Measurements from ENCODE around the gene CDK5RAP2.
A peak's percentile ranks its signal among the peaks of the same experiment; 100 is the strongest.
"Not testable (repeated sequence)": the region's sequence is repeated elsewhere in the genome, so short reads cannot be mapped to it uniquely, and the experiment has no call there.

The CDK5RAP2 gene

GRCh38 chr9:120515996-120516395 lies 64.0 kb downstream of the CDK5RAP2 start:
- not testable (repeated sequence) for DNase-seq

DNA sequence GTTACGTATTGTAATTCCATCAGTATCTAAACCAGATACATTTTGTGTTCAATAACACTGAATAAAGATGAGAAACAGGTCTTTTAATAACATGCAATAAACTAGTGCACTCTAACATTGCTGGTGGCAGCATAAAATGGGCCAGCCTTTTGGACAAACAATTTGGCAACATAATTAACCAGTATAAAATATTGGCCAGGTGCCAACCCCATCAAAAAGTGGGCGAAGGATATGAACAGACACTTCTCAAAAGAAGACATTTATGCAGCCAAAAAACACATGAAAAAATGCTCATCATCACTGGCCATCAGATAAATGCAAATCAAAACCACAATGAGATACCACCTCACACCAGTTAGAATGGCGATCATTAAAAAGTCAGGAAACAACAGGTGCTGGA lies 64.5 kb downstream of the CDK5RAP2 start:
- DNase-seq = not testable (repeated sequence)

GRCh38 chr9:120514405-120514804 lies 65.6 kb downstream of the CDK5RAP2 start:
- DNase-seq = peak in 1 of 56 donors; percentile 1

GRCh38 chr9:120513825-120514396 lies 66.1 kb downstream of the CDK5RAP2 start:
- no peak for DNase-seq

DNA sequence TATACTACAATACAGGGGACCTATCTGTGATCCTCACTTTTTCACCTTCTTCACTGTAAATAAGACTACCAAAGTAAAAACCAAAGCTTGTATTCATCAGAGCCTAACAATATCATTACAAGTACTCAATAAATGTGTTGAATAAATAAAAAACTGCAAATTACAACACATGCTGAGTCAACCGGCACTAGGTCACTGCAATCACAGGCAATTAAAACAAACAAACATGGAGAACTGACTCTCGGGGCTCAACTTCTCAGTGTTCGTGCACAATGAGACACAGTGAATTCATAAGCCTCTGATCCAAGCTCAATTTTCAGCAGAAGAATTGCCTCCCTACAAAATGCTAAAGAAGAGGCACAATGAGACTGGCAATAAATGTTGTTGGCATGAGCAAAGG lies 69.2 kb downstream of the CDK5RAP2 start:
- DNase-seq = no peak

DNA sequence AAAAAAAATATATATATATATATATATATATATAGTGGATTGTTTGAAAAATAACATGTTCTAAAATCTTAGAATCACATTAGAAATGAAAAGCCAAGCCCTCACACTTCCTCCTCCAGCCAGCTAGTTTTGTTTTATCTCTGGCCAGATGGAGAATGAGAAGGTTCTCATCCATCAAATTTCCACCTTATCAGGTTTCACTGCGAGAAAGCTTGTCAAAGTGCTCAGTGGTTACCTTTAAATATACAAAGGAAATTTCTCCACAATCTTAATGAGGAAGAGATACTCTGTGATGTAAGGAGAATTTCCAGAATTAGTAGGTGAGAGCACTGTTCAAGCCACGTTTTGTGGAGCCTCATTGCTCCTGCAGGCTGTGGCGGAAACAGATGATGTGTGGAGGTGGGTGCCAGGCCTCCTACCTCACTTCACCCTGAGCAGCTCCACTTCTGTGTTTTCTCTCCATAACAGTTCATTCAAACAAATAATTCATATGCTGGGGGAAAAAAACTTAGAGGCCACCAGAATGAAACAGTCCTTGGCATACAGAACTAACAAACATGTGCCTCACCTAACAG lies 71.9 kb downstream of the CDK5RAP2 start:
- peak in 9 of 56 donors; percentile 5 to 45 (median 9) for DNase-seq

GRCh38 chr9:120505186-120505585 lies 74.8 kb downstream of the CDK5RAP2 start:
- DNase-seq = no peak

DNA sequence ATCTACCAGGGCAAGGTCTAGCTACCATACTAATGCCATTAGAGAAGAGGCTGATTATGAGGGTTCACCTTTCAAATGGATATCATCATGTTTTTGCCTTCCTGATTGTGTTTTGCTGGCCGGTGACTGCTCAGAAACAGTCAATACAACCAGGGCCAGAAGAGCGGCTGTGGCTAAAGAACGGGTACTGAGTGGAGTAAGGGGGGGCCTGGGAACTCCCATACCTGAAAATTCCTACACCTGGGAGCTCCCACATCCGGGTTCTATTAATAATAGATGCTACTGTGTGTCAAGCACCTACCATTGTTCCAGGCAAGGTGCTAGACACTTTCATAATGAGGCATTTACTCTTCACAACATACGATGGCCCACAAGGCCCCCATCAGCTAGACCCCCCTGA lies 79.2 kb downstream of the CDK5RAP2 start:
- no peak for DNase-seq

DNA sequence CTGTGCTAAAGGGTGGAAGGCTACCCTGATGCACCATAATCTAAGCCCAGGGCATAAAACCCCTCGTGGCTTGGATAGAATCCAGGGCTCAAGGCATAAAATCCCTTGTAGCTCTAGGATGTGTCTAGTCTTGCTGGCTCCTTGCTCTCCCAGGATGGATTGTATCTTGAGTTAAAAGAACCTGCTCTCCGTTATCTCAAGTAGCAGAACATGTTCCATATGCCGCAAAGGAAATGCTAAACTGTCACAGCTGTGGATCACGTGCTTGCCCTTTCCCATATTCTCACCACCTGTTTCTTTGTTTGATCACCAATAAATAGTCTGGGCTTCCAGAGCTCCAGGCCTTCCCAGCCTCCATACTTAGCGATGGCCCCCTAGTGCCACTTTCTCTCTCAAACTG lies 82.1 kb downstream of the CDK5RAP2 start:
- not testable (repeated sequence) for DNase-seq

DNA sequence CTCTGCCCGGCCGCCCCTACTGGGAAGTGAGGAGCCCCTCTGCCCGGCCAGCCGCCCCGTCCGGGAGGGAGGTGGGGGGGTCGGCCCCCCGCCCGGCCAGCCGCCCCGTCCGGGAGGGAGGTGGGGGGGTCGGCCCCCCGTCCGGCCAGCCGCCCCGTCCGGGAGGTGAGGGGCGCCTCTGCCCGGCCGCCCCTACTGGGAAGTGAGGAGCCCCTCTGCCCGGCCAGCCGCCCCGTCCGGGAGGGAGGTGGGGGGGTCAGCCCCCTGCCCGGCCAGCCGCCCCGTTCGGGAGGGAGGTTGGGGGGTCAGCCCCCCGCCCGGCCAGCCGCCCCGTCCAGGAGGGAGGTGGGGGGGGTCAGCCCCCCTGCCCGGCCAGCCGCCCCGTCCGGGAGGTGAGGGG lies 83.5 kb downstream of the CDK5RAP2 start:
- DNase-seq = not testable (repeated sequence)

- DNase-seq = no peak
These were observed 88.9 kb downstream of the CDK5RAP2 start for GRCh38 chr9:120490888-120491595.

- no peak for DNase-seq
These were observed 93.1 kb downstream of the CDK5RAP2 start for GRCh38 chr9:120486835-120487234.

DNA sequence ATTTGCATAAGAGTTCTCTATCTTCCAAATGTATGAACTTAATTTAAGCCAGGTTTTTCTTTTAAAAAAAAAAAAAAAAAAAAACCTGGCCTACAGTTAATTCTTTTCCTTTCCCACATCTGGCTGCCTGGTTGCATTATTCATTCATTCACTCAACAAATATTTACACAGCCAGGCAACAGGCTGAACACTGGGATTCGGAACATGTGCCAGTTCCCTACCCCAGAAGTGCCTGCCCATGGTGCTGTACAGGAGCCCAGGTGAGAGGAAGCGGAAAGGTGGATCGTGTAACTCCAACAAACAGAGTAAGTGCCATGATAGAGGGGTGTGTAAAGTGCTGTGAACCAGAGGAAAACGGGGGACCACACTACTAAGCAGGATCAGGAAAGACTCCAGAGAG lies 93.6 kb downstream of the CDK5RAP2 start:
- no peak for DNase-seq

GRCh38 chr9:120485788-120486187 lies 94.2 kb downstream of the CDK5RAP2 start:
- no peak for DNase-seq

DNA sequence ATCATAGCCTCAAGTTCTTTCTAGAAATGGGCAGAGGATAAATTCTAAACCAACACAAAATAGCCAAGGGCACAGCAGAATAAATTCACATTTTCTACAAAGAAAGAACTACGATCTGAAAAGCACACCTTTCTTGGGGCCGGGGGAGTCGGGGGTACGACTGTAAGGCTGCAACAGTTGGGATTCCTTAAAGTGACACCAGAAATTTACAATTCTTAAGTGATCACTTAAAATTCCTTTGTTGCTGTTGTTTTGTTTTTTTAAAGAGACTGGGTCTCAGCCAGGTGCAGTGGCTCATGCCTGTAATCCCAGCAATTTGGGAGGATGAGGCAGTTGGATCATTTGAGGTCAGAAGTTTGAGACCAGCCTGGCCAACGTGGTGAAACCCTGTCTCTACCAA lies 95.8 kb downstream of the CDK5RAP2 start:
- DNase-seq = no peak

DNA sequence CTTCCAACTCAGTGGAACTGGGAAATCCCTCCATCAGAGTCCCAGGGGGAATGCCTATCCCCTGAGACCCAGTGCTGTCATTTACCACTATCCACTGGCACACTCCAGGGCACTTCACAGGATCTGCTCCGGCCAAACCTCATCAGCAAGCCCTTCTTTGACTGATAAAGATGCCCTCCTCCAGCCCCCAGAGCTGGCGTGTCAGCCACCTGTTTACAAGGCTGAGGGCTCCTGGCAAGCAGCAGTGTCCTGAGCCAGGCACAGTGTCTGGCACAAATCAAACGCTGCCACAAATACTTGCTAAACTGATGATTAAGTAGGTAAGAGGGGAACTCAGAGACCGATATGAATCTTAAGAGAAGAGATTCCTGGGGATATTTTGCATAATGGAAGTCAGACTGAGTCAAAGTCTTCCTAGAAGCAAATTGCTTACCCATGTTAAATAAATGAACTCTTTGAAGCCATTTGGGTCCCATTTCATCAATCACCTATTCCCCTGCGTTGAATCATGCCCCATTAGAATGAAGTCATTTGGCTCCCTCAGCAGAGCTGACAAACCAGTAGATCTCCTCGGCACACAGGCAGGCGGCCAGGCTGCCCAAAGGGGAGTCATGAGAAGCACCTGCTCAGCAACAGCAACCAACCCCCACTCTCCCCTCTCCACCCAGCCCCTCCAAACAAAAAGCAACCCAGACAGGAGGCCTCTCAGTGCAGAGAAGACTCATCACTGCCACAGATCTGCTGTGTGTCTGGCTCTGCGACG lies 97.4 kb downstream of the CDK5RAP2 start:
- peak in 2 of 56 donors; percentile 1 to 12 for DNase-seq

DNA sequence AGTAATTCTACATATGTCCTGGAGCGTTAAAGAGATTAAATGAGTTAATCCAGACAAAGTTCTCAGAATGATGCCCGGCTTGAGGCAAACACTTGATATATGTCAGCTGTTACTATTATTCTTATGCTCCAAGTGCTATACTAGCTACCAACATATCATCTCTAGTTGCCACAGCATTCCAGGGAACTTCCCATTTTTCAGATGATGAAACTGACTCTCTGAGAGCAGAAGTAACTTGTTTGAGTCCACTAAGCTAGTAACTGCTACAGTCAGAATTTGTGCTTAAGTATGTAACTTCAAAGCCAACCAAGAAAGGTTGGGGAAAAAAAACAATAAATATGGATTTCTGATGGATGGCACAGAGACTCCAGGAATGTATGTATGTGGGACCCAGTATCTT lies 98.1 kb downstream of the CDK5RAP2 start:
- no peak for DNase-seq

DNA sequence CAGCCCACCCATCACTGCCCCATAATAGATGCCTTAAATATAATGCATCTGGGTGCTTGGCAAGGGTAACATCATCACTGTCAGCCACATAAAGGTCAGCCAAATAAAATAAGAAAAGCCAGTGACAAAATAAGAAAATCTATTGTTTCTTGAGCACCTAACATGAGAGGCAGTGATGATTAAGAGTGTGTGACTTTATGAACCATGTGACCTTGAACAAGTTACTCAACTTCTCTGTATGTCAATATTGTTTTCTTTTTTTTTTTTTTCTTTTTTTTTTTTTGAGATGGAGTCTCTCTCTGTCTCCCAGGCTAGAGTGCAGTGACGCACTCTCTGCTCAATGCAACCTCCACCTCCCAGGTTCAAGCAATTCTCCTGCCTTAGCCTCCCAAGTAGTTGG lies 98.7 kb downstream of the CDK5RAP2 start:
- DNase-seq = no peak

DNA sequence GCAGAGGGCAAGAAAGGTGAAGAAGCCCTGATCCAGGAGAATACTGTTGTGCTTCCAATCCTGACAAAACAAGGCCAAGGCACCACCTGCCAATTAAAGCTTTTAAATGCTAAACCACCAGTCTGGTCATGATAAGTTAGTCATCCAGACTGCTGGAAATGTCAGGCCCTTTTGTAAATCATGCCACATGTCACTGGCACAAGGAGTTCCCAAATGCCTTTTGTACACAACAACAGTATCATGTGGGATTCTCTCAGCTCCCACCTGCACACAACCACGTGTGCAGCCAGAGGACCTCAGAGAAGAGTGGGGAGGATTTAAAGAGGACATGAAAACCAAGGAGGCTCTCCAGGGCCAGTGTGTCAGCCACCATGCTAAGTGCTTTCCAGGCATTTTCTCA lies 99.3 kb downstream of the CDK5RAP2 start:
- DNase-seq = no peak

- no peak for DNase-seq
These were observed 101.8 kb downstream of the CDK5RAP2 start for GRCh38 chr9:120478208-120478607.

DNA sequence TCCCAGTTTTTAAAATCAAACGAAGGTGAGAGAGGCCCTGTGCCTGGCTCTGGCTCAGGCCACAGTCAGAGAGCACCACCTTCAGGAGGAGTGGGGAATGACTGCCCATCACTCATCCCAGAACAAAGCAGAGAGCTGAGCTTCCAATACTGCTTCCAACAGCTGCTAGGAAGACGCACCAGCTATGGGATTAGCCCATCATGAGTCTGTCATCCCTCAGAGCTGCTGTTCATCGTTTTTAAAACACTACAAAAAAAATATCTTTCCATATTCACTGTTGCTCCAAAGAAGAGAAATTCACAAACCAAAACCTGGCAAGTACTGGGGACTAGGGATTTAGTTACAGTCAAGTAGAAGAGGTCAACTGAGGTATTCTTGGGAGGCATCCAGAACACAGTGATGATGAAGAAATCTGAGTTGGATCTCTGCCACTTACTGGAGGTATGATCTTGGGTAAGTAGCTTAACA lies 102.4 kb downstream of the CDK5RAP2 start:
- DNase-seq = peak in 45 of 56 donors; percentile 2 to 72 (median 35)

- no peak for DNase-seq
These were observed 104.6 kb downstream of the CDK5RAP2 start for GRCh38 chr9:120475341-120475740.
